Measurements from ENCODE around the gene OR13F1. TPM values are rescaled to one million over a fixed set of nuclear protein-coding genes. Genes with fewer than 3 reads are reported as not detected.

Gene OR13F1
- total and polyA plus RNA-seq, 4 donors, result not detected

DNA sequence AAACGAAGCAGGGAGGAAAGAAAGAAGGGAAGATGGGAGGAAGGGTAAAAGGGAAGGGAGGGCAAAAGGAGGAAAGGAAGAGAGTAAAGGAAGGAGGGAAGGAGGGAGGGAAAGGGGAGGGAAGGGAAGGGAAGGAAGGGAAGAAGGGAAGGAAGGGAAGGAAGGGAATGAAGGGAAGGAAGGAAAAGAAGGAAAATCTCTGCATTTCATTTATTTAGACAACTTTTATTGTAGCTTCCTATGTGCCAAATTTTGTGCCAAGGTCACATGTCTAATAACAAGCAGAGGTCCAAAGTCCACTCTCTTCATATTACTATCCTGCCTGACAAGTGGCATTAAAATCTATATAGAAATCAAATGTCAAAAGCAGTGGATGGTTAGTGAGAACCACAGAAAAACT is 35.2 kb downstream of the OR13F1 start:
- Histone ChIP-seq H3K9me3 (ENCODE audit: control insufficient read depth in 4 of 4, low read length in 3 of 4) (no peaks in the 10 kb centered on the region), H3K27ac (ENCODE audit: low read depth in 1 of 2, low read length in 2 of 2) (no peak overlapping the region), H3K4me3 (ENCODE audit: low read depth in 1 of 3, low read length in 3 of 3) (no peak overlapping the region), H3K9ac (ENCODE audit: low read depth in 1 of 2, low read length in 2 of 2) (no peak overlapping the region), H3K36me3 (ENCODE audit: control insufficient read depth in 4 of 4, insufficient read depth in 3 of 4, low read depth in 1 of 4, low read length in 3 of 4) (no peaks in the 10 kb centered on the region), H3K27me3 (ENCODE audit: control insufficient read depth in 4 of 4, insufficient read depth in 4 of 4, low read length in 3 of 4) (no peaks in the 10 kb centered on the region), H3K4me1 (ENCODE audit: control insufficient read depth in 4 of 4, insufficient read depth in 4 of 4, low read length in 3 of 4) (no peaks in the 10 kb centered on the region)
- TF ChIP-seq HNF4G (IDR thresholded peaks at IDR 0.05) (no peak), NR2F2 (IDR thresholded peaks at IDR 0.05) (no peak), RAD21 (IDR thresholded peaks at IDR 0.05) (no peak), EGR1 (IDR thresholded peaks at IDR 0.05; ENCODE audit: low read depth in 2 of 2) (no peak), GABPA (IDR thresholded peaks at IDR 0.05 in 1 of 2, conservative IDR thresholded peaks at IDR 0.05 in 1 of 2) (no peak), FOXA1 (IDR thresholded peaks at IDR 0.05) (no peak), TAF1 (conservative IDR thresholded peaks at IDR 0.05) (no peak), JUND (IDR thresholded peaks at IDR 0.05) (no peak), YY1 (IDR thresholded peaks at IDR 0.05) (no peak), RXRA (IDR thresholded peaks at IDR 0.05) (no peak), SP1 (IDR thresholded peaks at IDR 0.05) (no peak), HNF4A (conservative IDR thresholded peaks at IDR 0.05) (no peak)
- TF ChIP-seq, protein P1, sequence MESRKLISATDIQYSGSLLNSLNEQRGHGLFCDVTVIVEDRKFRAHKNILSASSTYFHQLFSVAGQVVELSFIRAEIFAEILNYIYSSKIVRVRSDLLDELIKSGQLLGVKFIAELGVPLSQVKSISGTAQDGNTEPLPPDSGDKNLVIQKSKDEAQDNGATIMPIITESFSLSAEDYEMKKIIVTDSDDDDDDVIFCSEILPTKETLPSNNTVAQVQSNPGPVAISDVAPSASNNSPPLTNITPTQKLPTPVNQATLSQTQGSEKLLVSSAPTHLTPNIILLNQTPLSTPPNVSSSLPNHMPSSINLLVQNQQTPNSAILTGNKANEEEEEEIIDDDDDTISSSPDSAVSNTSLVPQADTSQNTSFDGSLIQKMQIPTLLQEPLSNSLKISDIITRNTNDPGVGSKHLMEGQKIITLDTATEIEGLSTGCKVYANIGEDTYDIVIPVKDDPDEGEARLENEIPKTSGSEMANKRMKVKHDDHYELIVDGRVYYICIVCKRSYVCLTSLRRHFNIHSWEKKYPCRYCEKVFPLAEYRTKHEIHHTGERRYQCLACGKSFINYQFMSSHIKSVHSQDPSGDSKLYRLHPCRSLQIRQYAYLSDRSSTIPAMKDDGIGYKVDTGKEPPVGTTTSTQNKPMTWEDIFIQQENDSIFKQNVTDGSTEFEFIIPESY (IDR thresholded peaks at IDR 0.05), result no peak
- TF ChIP-seq, protein P2, sequence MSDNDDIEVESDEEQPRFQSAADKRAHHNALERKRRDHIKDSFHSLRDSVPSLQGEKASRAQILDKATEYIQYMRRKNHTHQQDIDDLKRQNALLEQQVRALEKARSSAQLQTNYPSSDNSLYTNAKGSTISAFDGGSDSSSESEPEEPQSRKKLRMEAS (IDR thresholded peaks at IDR 0.05), result no peak
- TF ChIP-seq, protein P3, sequence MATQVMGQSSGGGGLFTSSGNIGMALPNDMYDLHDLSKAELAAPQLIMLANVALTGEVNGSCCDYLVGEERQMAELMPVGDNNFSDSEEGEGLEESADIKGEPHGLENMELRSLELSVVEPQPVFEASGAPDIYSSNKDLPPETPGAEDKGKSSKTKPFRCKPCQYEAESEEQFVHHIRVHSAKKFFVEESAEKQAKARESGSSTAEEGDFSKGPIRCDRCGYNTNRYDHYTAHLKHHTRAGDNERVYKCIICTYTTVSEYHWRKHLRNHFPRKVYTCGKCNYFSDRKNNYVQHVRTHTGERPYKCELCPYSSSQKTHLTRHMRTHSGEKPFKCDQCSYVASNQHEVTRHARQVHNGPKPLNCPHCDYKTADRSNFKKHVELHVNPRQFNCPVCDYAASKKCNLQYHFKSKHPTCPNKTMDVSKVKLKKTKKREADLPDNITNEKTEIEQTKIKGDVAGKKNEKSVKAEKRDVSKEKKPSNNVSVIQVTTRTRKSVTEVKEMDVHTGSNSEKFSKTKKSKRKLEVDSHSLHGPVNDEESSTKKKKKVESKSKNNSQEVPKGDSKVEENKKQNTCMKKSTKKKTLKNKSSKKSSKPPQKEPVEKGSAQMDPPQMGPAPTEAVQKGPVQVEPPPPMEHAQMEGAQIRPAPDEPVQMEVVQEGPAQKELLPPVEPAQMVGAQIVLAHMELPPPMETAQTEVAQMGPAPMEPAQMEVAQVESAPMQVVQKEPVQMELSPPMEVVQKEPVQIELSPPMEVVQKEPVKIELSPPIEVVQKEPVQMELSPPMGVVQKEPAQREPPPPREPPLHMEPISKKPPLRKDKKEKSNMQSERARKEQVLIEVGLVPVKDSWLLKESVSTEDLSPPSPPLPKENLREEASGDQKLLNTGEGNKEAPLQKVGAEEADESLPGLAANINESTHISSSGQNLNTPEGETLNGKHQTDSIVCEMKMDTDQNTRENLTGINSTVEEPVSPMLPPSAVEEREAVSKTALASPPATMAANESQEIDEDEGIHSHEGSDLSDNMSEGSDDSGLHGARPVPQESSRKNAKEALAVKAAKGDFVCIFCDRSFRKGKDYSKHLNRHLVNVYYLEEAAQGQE (IDR thresholded peaks at IDR 0.05), result no peak
- TF ChIP-seq, protein P4, sequence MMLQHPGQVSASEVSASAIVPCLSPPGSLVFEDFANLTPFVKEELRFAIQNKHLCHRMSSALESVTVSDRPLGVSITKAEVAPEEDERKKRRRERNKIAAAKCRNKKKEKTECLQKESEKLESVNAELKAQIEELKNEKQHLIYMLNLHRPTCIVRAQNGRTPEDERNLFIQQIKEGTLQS (IDR thresholded peaks at IDR 0.05), result no peak
- TF ChIP-seq, protein P5, sequence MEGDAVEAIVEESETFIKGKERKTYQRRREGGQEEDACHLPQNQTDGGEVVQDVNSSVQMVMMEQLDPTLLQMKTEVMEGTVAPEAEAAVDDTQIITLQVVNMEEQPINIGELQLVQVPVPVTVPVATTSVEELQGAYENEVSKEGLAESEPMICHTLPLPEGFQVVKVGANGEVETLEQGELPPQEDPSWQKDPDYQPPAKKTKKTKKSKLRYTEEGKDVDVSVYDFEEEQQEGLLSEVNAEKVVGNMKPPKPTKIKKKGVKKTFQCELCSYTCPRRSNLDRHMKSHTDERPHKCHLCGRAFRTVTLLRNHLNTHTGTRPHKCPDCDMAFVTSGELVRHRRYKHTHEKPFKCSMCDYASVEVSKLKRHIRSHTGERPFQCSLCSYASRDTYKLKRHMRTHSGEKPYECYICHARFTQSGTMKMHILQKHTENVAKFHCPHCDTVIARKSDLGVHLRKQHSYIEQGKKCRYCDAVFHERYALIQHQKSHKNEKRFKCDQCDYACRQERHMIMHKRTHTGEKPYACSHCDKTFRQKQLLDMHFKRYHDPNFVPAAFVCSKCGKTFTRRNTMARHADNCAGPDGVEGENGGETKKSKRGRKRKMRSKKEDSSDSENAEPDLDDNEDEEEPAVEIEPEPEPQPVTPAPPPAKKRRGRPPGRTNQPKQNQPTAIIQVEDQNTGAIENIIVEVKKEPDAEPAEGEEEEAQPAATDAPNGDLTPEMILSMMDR (IDR thresholded peaks at IDR 0.05; ENCODE audit: low read depth, low read length, missing input control), result no peak
- DNase-seq (ENCODE audit: low spot score), result no peak
- 62% methylated on average over 1 of the region's 1 CpG for WGBS

DNA sequence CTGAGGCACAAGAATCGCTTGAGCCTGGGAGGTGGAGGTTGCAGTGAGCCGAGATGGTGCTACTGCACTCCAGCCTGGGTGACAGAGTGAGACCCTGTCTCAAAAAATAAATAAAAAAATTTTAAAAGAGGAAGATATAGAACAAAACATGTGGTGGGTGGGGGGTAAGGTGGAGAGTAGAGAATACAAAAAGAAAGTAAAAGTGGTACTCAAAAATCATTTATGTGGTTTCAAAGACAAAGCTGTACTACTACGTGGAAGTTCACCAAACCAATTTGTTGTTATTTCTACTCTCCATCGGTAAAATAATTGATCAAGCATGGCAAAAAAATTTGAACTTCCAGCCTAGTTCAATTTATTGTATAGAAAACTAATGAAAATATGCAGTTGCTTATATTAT is 40.6 kb downstream of the OR13F1 start:
- no peak overlapping the region for H3K4me3 ChIP-seq (ENCODE audit: low read depth in 1 of 3, low read length in 3 of 3)
- 87% methylated on average over 4 of the region's 4 CpGs for WGBS
- H3K27ac ChIP-seq (ENCODE audit: low read depth in 1 of 2, low read length in 2 of 2), result no peak overlapping the region
- no peaks in the 10 kb centered on the region for H3K36me3 ChIP-seq (ENCODE audit: control insufficient read depth in 4 of 4, insufficient read depth in 3 of 4, low read depth in 1 of 4, low read length in 3 of 4)
- DNase-seq (ENCODE audit: low spot score), result no peak
- TF ChIP-seq, protein P4 (IDR thresholded peaks at IDR 0.05), result no peak
- TF ChIP-seq SP1 (IDR thresholded peaks at IDR 0.05) (no peak), HNF4G (IDR thresholded peaks at IDR 0.05) (no peak), FOXA1 (IDR thresholded peaks at IDR 0.05) (no peak), FOXA2 (IDR thresholded peaks at IDR 0.05) (no peak), EGR1 (IDR thresholded peaks at IDR 0.05; ENCODE audit: low read depth in 2 of 2) (no peak), HNF4A (conservative IDR thresholded peaks at IDR 0.05) (no peak), YY1 (IDR thresholded peaks at IDR 0.05) (no peak), NR2F2 (IDR thresholded peaks at IDR 0.05) (no peak), TAF1 (conservative IDR thresholded peaks at IDR 0.05) (no peak), RXRA (IDR thresholded peaks at IDR 0.05) (no peak)
- TF ChIP-seq, protein P3 (IDR thresholded peaks at IDR 0.05), result no peak
- TF ChIP-seq, protein P1 (IDR thresholded peaks at IDR 0.05), result no peak
- H3K4me1 ChIP-seq (ENCODE audit: control insufficient read depth in 4 of 4, insufficient read depth in 4 of 4, low read length in 3 of 4), result no peaks in the 10 kb centered on the region
- H3K27me3 ChIP-seq (ENCODE audit: control insufficient read depth in 4 of 4, insufficient read depth in 4 of 4, low read length in 3 of 4), result no peaks in the 10 kb centered on the region
- no peaks in the 10 kb centered on the region for H3K9me3 ChIP-seq (ENCODE audit: control insufficient read depth in 4 of 4, low read length in 3 of 4)
- no peak overlapping the region for H3K9ac ChIP-seq (ENCODE audit: low read depth in 1 of 2, low read length in 2 of 2)

Data from liver (tissue), 9 donors.